HG03520 (cell line): ENCODE measurements around the gene LHB.
"Not testable (repeated sequence)": the region's sequence is repeated elsewhere in the genome, so short reads cannot be mapped to it uniquely, and the experiment has no call there.

Source experiments
- ATAC-seq: cut with Tn5 transposase; IDR thresholded peaks from one replicate; pipeline ENCODE4 v1.9.1; 2021; ENCODE audit warnings: mild to moderate bottlenecking, moderate library complexity; ENCODE audit not compliant: unreplicated experiment

The LHB gene

DNA sequence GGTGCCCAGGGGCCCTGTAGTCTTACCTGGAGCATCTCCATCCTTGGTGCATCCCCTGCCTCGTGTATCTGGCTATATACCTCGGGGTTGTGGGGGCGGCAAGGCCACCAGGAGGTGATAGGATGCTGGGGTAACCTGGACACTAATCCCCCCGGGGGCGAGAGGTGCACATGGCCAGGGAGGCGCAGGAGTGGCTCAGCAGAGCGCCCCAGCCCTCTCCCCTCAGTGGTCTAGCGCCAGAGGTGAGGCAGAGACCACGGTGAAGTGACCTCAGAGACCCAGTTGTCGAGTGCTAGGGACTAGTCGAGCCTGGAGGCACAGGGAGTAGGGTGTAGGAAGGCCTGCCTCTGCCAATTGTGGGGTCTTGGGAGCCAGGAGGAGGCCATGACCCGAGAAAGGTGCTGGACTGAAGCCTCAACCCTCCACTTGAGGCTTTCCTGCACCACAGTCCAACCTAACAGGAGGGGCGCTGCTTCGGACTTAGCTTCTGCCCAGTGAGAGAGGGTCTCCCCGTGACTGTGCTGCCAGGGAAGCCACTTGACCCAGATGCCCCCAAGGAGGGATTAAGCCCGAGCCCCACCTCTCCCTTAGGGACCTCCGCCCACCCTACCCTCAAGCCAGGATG is at the start of gene LHB:
Gene LHB (minus strand): TSS at position 51 of the 625 bp plus-strand sequence. CDS start 10 bp downstream, at position 41.
- ATAC-seq, result no peak

DNA sequence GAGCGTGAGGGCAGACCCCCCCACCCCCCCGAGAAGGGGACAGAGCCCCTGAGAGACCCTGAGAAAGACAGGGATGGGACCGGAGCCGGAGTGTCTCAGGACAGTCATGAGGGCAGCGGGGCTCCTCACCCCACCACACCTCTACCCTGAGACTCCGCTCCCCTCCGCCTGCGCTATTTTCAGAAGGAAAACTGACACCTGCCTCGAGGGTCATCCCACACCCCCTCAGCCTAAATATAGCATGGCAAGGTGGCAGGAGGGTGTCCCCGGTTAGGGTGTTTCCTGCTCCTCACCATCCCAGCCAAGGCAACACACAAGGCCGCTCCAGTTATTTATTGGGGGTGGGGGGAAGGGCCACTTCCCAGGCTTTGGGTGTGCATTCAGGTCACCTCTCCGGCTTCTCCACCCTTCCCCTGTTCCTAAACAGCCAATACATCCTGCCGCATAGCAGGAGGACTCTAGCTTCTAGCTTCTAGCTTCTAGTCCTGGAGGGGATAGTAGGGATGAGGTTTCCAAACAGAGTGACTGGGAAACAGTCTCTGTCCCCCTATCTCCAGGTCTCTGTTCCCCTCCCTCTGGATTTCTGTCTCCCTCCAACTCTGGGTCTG is 49.1 kb upstream of the LHB start:
- no peak for ATAC-seq

DNA sequence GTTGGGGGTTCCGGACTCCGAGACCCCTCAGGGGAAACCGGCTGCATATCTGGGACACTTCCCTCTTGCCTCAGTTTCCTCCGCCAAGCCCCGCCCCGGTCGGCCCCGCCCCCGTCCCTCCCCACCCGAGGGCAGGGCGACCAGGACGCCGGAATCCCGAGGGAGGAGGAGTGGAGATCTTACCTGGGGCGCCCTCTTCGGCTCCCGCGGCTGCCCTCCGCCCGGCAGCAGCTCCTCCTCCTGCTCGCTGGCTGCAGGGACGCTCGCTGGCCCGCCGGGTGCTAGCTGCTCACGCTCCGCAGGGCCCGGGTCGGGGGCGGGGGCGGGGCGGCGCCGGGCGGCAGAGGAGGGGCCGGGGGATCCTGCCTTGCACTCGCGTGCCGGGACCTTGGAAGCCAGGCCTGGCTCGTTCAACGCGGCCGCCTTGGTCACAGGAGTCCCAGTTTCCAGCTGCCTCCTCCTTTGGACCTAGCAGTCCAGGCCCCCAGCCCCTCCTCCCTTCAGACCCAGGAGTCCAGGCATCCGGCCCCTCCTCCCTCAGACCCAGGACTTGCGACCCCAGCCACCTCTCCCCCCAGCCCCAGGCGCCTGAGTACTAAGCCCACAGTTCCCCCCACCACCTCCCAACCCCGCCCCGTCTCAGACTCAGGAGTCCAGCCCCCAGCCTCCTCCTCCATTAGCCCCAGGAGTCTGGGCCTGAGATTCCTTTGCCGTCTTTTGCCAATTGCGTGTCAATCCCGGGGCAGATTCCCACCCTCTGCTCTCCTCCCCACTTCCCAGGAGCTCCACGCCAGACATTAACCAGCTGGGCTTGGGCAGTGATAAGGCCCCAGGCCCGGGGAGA is 48.1 kb upstream of the LHB start, which contains the start of gene NTF4:
Gene NTF4 (minus strand): TSS at position 51 of the 844 bp plus-strand sequence. CDS start 2,821 bp downstream, outside the sequence.
- ATAC-seq, result no peak

DNA sequence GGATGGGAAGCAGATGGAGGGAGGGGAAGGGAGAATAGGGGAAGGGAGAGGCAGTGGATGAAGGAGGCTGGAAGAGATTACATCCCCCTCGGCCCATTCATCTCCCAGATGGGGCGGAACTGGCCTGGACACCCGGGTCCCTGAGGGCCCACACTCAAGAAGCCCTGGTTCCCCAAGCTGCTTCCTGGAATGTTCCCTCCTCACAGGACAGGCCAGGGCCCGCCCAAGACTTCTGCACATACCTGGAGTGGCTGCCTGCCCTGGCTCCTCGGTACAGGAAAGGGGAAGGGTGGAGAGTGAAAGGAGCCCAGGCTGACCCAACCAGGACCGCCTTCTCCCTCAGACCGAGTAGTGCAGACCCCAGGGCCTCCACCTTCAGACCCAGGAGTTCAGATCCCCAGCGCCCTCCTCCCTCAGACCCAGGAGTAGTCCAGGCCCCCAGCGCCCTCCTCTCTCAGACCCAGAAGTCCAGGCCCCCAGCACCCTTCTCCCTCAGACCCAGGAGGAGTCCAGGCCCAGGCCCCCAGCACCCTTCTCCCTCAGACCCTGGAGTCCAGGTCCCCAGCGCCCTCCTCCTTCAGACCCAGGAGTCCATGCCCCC is 47.2 kb upstream of the LHB start:
- ATAC-seq, result no peak

DNA sequence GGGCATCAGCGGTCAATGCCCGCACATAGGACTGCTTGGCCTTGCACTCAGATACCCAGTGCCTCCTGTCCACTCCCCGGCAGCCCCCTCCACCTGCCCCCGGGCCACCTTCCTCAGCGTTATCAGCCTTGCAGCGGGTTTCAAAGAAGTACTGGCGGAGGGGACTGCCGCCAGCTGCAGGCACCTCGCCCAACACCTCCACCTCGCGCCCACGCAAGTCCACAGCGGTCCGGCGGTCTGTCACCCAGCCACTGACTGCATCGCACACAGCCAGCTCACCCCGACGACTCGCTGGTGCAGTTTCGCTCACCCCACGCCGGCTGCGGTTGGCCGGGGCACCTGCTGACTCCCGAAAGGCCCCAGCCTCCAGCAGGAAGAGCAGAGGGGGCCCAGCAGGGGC is 44.6 kb upstream of the LHB start:
- no peak for ATAC-seq

DNA sequence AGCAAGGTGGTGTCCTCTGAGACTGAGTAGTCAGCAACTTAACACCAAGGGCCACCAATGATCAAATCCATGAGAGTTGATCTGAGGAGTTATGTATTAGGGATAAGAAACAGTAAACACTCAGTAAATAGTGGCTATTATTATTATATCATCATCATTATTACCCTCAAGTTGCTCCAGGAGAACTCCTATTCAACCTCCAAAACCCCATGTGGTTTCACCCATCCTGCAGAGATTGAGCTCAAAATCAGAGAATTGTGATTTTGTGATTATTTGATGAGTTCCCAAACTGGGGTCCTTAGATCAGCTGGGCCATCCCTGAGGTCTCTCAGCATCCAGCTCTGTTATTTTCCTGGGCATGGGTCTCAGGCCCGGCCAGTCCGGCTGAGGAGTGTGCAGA is 44.1 kb upstream of the LHB start:
- ATAC-seq, result no peak

DNA sequence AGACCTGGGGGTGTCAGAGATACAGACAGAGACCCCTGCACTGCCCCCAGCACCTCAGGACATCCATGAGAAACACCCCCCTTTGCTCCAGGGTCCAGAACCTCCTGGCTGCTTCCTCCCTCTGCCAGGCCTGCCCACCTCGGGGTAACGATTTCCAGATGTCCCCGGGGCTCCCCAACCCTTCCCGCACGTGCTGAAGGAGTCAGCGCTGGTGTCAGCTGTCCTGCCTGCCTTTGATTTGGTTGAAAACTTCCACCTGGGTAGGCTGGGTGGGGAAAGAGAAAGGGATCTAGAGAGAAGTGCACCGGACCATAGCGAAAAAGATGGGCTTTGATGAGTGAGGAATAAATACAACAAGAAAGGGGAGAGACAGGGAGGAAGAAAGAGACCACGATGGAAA is 42.2 kb upstream of the LHB start:
- ATAC-seq, result no peak

DNA sequence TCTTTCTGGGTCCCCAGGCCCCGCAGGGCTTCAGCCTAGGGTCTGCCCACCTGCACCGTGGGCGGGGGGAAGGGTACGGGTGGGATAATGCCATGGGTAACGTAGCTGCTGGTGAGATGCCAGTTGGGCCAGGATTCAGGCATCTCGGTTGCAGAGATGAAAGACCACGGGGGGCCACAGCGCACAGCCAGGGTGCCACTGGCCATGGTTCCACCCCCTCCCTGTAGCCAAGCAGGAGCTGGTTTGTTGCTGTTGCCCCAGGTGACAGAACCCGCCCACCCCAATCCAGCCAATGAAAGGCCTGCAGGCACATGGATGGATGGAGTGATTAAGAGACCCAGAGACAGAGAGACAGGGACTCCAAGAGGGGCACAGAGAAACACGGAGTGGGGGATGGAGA is 41.7 kb upstream of the LHB start:
- ATAC-seq, result no peak

DNA sequence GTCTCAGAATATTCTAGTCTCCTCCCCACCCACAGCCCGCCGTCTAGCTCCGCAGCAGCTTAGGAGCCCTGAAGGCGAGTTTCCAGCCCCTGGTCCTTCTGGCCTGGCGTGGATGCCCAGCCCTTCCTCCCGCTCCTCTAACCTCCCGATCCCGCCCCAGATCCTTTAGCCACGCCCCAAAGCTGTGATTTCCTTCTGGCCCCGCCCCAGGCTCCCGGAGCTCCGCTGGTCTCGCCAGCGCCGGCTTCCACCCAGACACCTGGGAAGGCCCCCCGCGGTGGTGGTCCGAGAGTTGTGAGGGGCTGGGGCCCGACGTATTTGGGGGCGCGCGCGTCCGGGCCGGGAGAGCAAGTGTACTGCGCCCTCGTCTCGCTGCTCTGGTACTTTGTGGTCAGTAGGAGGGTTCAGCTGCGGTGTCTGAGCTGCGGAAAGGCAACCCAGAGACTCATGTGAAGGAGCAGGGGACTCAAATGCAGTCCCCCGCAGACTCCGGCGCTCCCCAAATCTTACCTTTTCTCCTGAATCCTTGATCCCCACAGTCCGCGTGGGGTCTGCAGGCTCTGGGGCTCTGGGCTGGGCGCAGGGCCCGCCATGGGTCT is 40.8 kb upstream of the LHB start, which contains the start of gene CGB7:
Gene CGB7 (minus strand): TSS at position 114 of the 599 bp plus-strand sequence. CDS start 2,374 bp downstream, outside the sequence.
- ATAC-seq, result no peak

DNA sequence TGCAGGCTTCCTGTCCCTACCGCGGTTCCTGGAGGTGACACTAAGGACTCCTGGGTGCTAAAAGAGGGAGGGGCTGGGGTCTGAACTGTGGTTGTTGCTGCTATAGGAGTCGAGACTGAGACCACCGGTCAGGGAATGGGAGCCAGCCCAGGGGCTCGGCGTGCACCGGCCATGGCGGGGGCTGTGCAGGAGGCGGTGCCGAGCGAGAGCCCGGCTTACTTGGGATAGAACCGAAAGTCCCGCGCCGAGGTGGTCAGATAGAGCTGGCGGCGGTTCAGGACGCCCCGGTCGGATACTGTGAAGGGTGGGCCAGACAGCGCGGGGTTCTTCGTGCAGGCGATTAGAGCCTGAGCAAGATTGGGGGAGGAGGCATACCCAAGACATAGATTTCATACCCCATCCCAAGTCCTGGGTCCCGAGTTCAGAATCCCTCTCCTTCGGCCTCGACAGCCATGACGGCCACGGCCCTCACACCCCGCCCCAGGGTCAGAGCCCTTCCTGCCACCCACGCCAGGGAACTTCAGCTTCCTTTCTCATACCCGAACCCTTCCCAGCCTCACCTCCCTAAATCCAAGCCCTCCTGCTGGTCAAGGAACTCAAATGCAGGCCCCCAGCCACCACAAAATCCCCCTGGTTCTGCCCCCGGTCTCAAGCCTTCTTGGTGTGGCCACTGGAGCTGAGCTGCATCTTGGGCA is 40.2 kb upstream of the LHB start:
- not testable (repeated sequence) for ATAC-seq

DNA sequence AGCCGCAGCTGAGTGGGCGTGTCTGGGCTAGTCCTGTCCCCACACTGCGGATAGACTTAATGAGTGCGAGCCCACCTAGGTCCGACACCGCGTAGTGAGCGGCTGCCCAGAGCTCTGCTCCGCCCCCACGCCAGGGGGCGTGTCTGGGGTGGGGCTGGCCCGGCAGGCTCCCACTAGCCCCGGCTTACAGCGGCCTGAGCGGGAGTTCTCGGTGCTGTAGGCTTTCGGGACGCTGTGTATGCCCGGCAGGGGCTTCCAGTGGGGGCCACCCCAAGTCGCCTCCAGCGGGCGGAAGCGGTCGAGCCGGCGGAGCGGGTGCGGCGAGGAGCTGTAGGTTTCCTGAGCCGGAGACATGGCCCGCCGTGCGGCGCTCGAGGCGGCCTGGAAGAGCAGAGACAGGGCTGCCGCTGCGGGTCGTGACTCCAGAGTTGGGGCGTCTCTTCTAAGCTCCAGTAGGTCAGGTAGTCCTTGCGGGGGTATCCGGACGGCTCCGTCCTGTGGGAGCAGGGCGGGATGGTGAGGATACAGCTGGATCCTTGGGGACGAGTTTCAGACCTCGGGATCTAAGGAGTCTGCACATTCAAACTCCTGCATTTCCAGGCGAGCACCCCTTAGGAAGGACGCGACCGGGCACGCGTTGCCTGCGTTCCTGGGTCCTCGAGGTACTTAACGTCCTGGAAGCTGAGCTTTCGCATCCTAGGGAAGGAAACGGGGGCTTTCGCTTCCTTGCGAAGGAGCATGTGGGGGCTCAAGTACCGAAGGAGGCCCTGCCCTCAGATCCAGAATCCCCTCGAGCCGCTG is 39.4 kb upstream of the LHB start:
- no peak for ATAC-seq

DNA sequence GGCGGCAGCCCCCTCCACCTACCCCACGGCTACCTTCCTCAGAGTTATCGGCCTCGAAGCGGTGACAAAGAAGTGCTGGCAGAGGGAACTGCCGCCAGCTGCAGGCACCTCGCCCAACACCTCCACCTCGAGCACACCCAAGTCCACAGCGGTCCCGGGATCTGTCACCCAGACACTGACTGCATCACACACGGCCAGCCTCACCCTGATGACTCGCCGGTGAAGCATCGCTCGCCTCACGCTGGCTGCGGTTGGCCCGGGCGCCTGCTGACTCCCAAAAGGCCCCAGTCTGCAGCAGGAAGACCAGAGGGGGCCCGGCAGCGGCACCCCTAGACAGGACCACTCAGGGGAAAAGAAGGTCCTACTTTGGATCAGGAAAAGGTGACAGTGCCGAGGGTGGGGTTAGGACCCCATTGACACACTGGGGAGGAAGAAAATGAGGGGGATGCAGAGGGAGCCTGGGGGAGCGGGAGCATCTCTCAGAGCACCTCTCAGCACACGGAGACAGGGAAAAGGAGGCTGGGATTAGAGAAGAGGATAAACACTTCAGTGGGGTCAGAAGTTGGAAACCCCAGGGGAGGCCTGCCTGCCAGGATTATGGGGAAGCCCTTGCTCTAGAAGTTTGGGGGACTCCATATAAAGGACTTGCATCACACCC is 33.6 kb upstream of the LHB start:
- ATAC-seq, result not testable (repeated sequence)

DNA sequence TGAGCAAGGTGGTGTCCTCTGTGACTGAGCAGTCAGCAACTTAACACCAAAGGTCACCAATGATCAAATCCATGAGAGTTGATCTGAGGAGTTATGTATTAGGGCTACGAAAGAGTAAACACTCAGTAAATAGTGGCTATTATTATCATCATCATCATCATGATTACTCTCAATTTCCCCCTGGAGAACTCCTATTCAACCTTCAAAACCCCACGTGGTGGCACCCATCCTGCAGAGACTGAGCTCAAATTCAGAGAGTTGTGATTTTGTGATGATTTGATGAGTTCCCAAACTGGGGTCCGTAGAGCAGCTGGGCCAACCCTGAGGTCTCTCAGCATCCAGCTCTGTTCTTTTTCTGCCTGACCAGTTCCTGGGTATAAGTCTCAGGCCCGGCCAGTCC is 32.9 kb upstream of the LHB start:
- not testable (repeated sequence) for ATAC-seq

DNA sequence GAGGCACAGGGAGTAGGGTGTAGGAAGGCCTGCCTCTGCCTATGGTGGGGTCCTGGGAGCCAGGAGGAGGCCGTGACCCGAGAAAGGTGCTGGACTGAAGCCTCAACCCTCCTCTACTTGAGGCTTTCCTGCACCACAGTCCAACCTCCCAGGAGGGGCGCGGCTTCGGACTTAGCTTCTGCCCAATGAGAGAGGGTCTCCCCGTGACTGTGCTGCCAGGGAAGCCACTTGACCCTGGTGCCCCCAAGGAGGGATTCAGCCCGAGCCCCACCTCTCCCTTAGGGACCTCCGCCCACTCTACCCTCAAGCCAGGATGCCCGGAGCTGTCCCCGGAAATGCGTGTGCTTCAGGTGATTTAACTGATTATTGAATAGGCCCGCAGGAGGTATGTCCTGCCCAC is 32.1 kb upstream of the LHB start, which contains the start of gene CGB8:
Gene CGB8 (minus strand): TSS at position 101 of the 400 bp plus-strand sequence. CDS start 372 bp downstream, outside the sequence.
- ATAC-seq, result not testable (repeated sequence)

DNA sequence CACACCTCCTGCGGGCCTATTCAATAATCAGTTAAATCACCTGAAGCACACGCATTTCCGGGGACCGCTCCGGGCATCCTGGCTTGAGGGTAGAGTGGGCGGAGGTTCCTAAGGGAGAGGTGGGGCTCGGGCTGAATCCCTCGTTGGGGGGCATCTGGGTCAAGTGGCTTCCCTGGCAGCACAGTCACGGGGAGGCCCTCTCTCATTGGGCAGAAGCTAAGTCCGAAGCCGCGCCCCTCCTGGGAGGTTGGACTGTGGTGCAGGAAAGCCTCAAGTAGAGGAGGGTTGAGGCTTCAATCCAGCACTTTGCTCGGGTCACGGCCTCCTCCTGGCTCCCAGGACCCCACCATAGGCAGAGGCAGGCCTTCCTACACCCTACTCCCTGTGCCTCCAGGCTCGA is 26.7 kb upstream of the LHB start, which contains the start of gene CGB5:
Gene CGB5 (plus strand): TSS at position 301 of the 400 bp plus-strand sequence. CDS start 362 bp downstream, outside the sequence.
- ATAC-seq, result not testable (repeated sequence)

DNA sequence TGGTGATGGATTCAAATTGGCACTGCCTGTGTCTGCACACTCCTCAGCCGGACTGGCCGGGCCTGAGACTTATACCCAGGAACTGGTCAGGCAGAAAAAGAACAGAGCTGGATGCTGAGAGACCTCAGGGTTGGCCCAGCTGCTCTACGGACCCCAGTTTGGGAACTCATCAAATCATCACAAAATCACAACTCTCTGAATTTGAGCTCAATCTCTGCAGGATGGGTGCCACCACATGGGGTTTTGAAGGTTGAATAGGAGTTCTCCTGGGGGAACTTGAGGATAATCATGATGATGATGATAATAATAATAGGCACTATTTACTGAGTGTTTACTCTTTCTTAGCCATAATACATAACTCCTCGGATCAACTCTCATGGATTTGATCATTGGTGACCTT is 25.8 kb upstream of the LHB start:
- ATAC-seq, result not testable (repeated sequence)

DNA sequence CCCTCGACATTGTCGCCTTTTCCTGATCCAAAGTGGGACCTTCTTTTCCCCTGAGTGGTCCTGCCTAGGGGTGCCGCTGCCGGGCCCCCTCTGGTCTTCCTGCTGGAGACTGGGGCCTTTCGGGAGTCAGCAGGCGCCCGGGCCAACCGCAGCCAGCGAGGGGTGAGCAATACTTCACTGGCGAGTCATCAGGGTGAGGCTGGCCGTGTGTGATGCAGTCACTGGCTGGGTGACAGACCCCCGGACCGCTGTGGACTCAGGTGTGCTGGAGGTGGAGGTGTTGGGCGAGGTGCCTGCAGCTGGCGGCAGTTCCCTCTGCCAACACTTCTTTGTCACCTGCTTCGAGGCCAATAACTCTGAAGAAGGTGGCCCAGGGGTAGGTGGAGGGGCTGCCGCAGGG is 25.3 kb upstream of the LHB start:
- ATAC-seq, result no peak

DNA sequence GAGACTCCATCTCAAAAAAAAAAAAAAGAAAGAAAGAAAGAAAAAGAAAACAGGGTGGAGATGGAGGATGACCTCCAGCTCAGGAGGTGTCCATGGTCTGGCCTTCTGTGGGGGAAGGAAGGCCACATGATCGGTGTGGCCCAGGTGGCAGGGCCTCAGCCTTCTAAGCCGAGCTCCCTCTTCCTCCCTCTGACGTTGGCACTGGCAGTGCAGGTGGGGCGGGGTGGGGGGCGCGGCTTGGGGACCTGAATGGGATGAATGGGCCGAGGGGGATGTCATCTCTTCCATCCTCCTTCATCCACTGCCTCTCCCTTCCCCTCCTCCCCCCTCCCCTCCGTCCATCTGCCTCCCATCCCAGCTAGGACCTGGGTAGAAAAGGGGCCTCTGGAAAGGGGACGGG is 22.8 kb upstream of the LHB start:
- ATAC-seq, result not testable (repeated sequence)
